HepG2 (cell line): ENCODE data around the gene AKAP6. TPM values are rescaled to one million over a fixed set of nuclear protein-coding genes. Genes with fewer than 3 reads are reported as not detected.

ENCODE experiments used
- ATAC-seq: fragments of 200-7000 bp; cut with Tn5 transposase; 3 replicates; pipeline ENCODE4 v1.9.1; 2020; ENCODE audit warnings: mild to moderate bottlenecking, moderate library complexity
- BruUV-seq: library from RNA; stranded (reverse); fragments of 400-500 nt; replicated peaks from 2 replicates; lab custom pipeline; 2021; lab: Mats Ljungman, UMichigan
- CTCF ChIA-PET: fragments of 300-600 bp; formaldehyde crosslinking; extraction: SDS; loops from one replicate; lab custom pipeline; 2021; ENCODE audit warnings: low total read pairs, inconsistent platforms, low intra/inter-chr PET ratio; lab: Yijun Ruan, JAX
- POLR2A ChIA-PET: fragments of 350-600 bp; sonication (Branson Sonifier 250); formaldehyde crosslinking; loops from one replicate; lab custom pipeline; 2020; ENCODE audit warnings: antibody characterized with exemption, inconsistent platforms; lab: Yijun Ruan, JAX
- DNase-seq: peaks from one replicate; pipeline ENCODE4 v3.0.0-alpha.2; 2015; ENCODE audit warnings: low spot score
- FAIRE-seq: peaks from 3 replicates; lab custom pipeline; 2011; peaks lifted over from hg19 to GRCh38; lab: Jason Lieb, UNC
- H2AFZ ChIP-seq: one replicate; pipeline ENCODE4 v1.6.1; 2011; ENCODE audit warnings: low read length, inconsistent platforms
- H3K27ac ChIP-seq: fragments of 300-600 bp; 3 replicates; pipeline ENCODE4 v1.8.0; 2011; ENCODE audit warnings: mixed run types, mild to moderate bottlenecking, mixed read lengths, low read length, inconsistent platforms; ENCODE audit not compliant: insufficient read depth; ENCODE audit errors: extremely low read length
- H3K27me3 ChIP-seq, 2 experiments: fragments of 200-600 bp in 1 of 2; 2 replicates in 1 of 2; 3 replicates in 1 of 2; pipeline versions ENCODE4 v1.6.0 to v1.8.0; 2011; ENCODE audit warnings: low read length in 2 of 2, mild to moderate bottlenecking in 2 of 2, moderate library complexity in 2 of 2, inconsistent platforms in 1 of 2; ENCODE audit not compliant: insufficient read depth in 2 of 2, control insufficient read depth in 1 of 2
- H3K36me3 ChIP-seq, 2 experiments: fragments of 200-600 bp in 1 of 2; replicated peaks in 1 of 2; 2 replicates in 1 of 2; 3 replicates in 1 of 2; pipeline versions ENCODE4 v1.5.1 to v1.8.0; 2011; ENCODE audit warnings: low read length in 2 of 2, inconsistent platforms in 1 of 2; ENCODE audit not compliant: insufficient read depth in 2 of 2, control insufficient read depth in 1 of 2
- H3K4me1 ChIP-seq: 2 replicates; pipeline ENCODE4 v1.5.1; 2012; ENCODE audit warnings: low read length, inconsistent platforms; ENCODE audit not compliant: insufficient read depth
- H3K4me2 ChIP-seq: 2 replicates; pipeline ENCODE4 v1.6.0; 2011; ENCODE audit warnings: low read depth, low read length, inconsistent platforms
- H3K4me3 ChIP-seq, 3 experiments: fragments of 200-600 bp in 1 of 3; sonication (generic), shearing (Covaris generic) in 1 of 3; replicated peaks in 1 of 3; 2 replicates each; pipeline ENCODE4 v1.5.1; 2011 to 2016; ENCODE audit warnings: low read length in 3 of 3, inconsistent platforms in 2 of 3, low read depth in 2 of 3, mild to moderate bottlenecking in 2 of 3, control low read depth in 1 of 3, mixed read lengths in 1 of 3; ENCODE audit not compliant: insufficient read depth in 1 of 3
- H3K79me2 ChIP-seq: one replicate; pipeline ENCODE4 v1.6.1; 2011; ENCODE audit warnings: low read length, inconsistent platforms; ENCODE audit not compliant: insufficient read depth
- H3K9ac ChIP-seq: 2 replicates; pipeline ENCODE4 v1.6.0; 2011; ENCODE audit warnings: mild to moderate bottlenecking, low read depth, low read length, inconsistent platforms; ENCODE audit not compliant: insufficient read depth
- H3K9me3 ChIP-seq: 2 replicates; pipeline ENCODE4 v1.5.1; 2012; ENCODE audit warnings: mild to moderate bottlenecking, low read length
- H4K20me1 ChIP-seq: 2 replicates; pipeline ENCODE4 v1.6.0; 2011; ENCODE audit warnings: inconsistent platforms, mild to moderate bottlenecking, low read length, moderate library complexity; ENCODE audit not compliant: insufficient read depth
- ARNT ChIP-seq: fragments of 450-650 bp; IDR thresholded peaks from 2 replicates; pipeline ENCODE4 v1.6.1; 2017
- DMAP1 ChIP-seq: IDR thresholded peaks from 2 replicates; pipeline ENCODE4 v1.6.1; 2016
- HOXD1 ChIP-seq: sonication (generic); formaldehyde crosslinking; IDR thresholded peaks from 2 replicates; pipeline ENCODE4 v1.5.0; 2020; ENCODE audit warnings: missing genetic modification reagents
- MED8 ChIP-seq: sonication (generic); formaldehyde crosslinking; IDR thresholded peaks from 2 replicates; pipeline ENCODE4 v1.8.1; 2023; ENCODE audit warnings: mild to moderate bottlenecking, missing genetic modification reagents; ENCODE audit not compliant: insufficient replicate concordance
- MTA1 ChIP-seq: sonication (generic); formaldehyde crosslinking; IDR thresholded peaks from 2 replicates; pipeline ENCODE4 v1.4.0; 2020; ENCODE audit warnings: missing genetic modification reagents, mild to moderate bottlenecking, borderline replicate concordance
- RXRA ChIP-seq: sonication (generic); formaldehyde crosslinking; IDR thresholded peaks from 2 replicates; pipeline ENCODE4 v1.5.1; 2020; ENCODE audit warnings: missing genetic modification reagents
- SATB2 ChIP-seq: sonication (generic); formaldehyde crosslinking; IDR thresholded peaks from 2 replicates; pipeline ENCODE4 v1.5.0; 2020; ENCODE audit warnings: missing genetic modification reagents
- TAF15 ChIP-seq: fragments of 200-400 bp; formaldehyde crosslinking; IDR thresholded peaks from one replicate; pipeline ENCODE4 v1.6.1; 2018; ENCODE audit warnings: mild to moderate bottlenecking, low read depth, low read length; ENCODE audit not compliant: poor library complexity, severe bottlenecking
- TBP ChIP-seq: sonication (generic); formaldehyde crosslinking; IDR thresholded peaks from 2 replicates; pipeline ENCODE4 v1.5.0; 2020; ENCODE audit warnings: missing genetic modification reagents
- TRIM24 ChIP-seq: sonication (generic); formaldehyde crosslinking; IDR thresholded peaks from 2 replicates; pipeline ENCODE4 v1.8.0; 2022; ENCODE audit warnings: mild to moderate bottlenecking, missing genetic modification reagents
- ZNF136 ChIP-seq: sonication (generic); formaldehyde crosslinking; IDR thresholded peaks from 2 replicates; pipeline ENCODE4 v1.8.1; 2022; ENCODE audit warnings: low read depth, mild to moderate bottlenecking, moderate library complexity, missing genetic modification reagents
- ZNF33A ChIP-seq: sonication (generic); formaldehyde crosslinking; IDR thresholded peaks from 2 replicates; pipeline ENCODE4 v1.5.1; 2020; ENCODE audit warnings: missing genetic modification reagents, mild to moderate bottlenecking, moderate library complexity, borderline replicate concordance
- ZNF83 ChIP-seq: sonication (generic); formaldehyde crosslinking; IDR thresholded peaks from 2 replicates; pipeline ENCODE4 v1.4.0; 2020; ENCODE audit warnings: missing genetic modification reagents, mild to moderate bottlenecking, borderline replicate concordance
- WGBS: methylation state at CpG from one replicate; pipeline ENCODE4 v1.1.6; 2017; ENCODE audit warnings: low lambda C conversion rate; 5-methylcytosine and 5-hydroxymethylcytosine counted together
- in situ Hi-C: cut with HindIII; loops from 2 replicates; pipeline ENCODE4 v1.10.0; 2017; ENCODE audit warnings: low pct_unique_long_range_greater_than_20kb; ENCODE audit not compliant: extremely low pct_ligation_motif_present
- intact Hi-C: fragments of 100-400 bp; cut with micrococcal nuclease; formaldehyde crosslinking; loops from one replicate; pipeline ENCODE4 v1.10.0; 2022; ENCODE audit not compliant: unreplicated experiment
- polyA plus RNA-seq, 8 experiments: library from polyadenylated mRNA; depleted of rRNA in 3 of 8; stranded (reverse) in 7 of 8; unstranded in 1 of 8; fragments of >200 nt; fragmentation: Illumina TruSeq in 4 of 8; extraction: Trizol in 4 of 8; gene quantifications; 2 replicates each; pipeline versions ENCODE4 v1.2.1 to v1.2.3, GENCODE V29; 2011 to 2016; ENCODE audit warnings: low read depth in 4 of 8, missing spikeins in 1 of 8, mixed read lengths in 1 of 8; ENCODE audit not compliant: insufficient read depth in 1 of 8
- total RNA-seq, 5 experiments: library from RNA; depleted of rRNA; stranded (reverse); fragments of >200 nt; fragmentation: Illumina TruSeq; extraction: Trizol; gene quantifications; 2 replicates each; pipeline ENCODE4 v1.2.3, GENCODE V29; 2016; ENCODE audit warnings: low read depth in 1 of 5
- TF ChIP-seq, protein P1 (sequence below): sonication (generic); formaldehyde crosslinking; IDR thresholded peaks from one replicate; pipeline ENCODE4 v1.5.1; 2020; ENCODE audit warnings: mild to moderate bottlenecking, missing genetic modification reagents; ENCODE audit errors: not compliant biosample characterization
- TF ChIP-seq, protein P2 (sequence below): sonication (generic); formaldehyde crosslinking; IDR thresholded peaks from 2 replicates; pipeline ENCODE4 v1.4.0; 2020; ENCODE audit warnings: missing genetic modification reagents, mild to moderate bottlenecking, borderline replicate concordance

AKAP6 gene
- total and polyA plus RNA-seq, 2 of the 13 experiments (the other 11 are each of a cell fraction or from before 2014, with no cell fraction given): 1.4 TPM

DNA sequence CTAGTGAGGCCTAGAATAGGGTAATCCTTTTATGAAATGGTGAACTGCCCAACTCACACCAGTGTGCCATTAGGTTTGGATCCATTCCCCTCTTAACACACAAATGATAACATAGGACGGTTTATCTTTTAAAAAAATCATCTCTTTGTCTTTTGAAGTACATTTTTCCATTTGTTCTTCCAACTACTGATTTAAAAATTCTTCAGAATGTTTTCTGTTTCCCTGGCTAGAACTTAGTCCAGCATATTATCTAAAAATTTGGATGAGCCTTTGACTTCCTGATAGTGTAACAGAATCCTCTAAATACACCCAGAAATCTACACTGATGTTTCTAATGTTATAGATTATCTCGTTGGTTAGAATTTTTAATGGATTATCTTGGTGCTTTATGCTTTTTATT is 359.8 kb downstream of the AKAP6 start:
- Histone ChIP-seq H3K4me2 (no peak overlapping the region), H3K9ac (no peak overlapping the region), H2AFZ (no peak overlapping the region), H4K20me1 (no peaks in the 10 kb centered on the region), H3K27ac (no peak overlapping the region), H3K4me3 (no peak overlapping the region), H3K4me1 (no peaks in the 10 kb centered on the region), H3K79me2 (no peaks in the 10 kb centered on the region), H3K27me3 (no peaks in the 10 kb centered on the region), H3K9me3 (no peaks in the 10 kb centered on the region), H3K36me3 (no peaks in the 10 kb centered on the region)
- no peak for FAIRE-seq
- intact Hi-C loops: no loop called here
- TF ChIP-seq, protein P1, sequence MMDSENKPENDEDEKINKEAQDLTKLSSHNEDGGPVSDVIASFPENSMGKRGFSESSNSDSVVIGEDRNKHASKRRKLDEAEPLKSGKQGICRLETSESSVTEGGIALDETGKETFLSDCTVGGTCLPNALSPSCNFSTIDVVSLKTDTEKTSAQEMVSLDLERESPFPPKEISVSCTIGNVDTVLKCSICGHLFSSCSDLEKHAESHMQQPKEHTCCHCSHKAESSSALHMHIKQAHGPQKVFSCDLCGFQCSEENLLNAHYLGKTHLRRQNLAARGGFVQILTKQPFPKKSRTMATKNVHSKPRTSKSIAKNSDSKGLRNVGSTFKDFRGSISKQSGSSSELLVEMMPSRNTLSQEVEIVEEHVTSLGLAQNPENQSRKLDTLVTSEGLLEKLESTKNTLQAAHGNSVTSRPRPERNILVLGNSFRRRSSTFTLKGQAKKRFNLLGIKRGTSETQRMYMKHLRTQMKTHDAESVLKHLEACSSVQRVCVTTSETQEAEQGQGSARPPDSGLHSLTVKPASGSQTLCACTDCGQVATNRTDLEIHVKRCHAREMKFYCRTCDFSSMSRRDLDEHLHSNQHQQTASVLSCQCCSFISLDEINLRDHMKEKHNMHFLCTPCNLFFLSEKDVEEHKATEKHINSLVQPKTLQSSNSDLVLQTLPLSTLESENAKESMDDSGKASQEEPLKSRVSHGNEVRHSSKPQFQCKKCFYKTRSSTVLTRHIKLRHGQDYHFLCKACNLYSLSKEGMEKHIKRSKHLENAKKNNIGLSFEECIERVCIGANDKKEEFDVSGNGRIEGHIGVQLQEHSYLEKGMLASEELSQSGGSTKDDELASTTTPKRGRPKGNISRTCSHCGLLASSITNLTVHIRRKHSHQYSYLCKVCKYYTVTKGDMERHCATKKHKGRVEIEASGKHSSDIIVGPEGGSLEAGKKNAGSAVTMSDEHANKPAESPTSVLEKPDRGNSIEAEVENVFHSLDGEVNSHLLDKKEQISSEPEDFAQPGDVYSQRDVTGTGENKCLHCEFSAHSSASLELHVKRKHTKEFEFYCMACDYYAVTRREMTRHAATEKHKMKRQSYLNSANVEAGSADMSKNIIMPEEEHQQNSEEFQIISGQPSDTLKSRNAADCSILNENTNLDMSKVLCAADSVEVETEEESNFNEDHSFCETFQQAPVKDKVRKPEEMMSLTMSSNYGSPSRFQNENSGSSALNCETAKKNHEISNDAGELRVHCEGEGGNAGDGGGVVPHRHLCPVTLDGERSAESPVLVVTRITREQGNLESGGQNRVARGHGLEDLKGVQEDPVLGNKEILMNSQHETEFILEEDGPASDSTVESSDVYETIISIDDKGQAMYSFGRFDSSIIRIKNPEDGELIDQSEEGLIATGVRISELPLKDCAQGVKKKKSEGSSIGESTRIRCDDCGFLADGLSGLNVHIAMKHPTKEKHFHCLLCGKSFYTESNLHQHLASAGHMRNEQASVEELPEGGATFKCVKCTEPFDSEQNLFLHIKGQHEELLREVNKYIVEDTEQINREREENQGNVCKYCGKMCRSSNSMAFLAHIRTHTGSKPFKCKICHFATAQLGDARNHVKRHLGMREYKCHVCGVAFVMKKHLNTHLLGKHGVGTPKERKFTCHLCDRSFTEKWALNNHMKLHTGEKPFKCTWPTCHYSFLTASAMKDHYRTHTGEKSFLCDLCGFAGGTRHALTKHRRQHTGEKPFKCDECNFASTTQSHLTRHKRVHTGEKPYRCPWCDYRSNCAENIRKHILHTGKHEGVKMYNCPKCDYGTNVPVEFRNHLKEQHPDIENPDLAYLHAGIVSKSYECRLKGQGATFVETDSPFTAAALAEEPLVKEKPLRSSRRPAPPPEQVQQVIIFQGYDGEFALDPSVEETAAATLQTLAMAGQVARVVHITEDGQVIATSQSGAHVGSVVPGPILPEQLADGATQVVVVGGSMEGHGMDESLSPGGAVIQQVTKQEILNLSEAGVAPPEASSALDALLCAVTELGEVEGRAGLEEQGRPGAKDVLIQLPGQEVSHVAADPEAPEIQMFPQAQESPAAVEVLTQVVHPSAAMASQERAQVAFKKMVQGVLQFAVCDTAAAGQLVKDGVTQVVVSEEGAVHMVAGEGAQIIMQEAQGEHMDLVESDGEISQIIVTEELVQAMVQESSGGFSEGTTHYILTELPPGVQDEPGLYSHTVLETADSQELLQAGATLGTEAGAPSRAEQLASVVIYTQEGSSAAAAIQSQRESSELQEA (CRISPR knock-in tag): no peak
- TF ChIP-seq TRIM24 (no peak), HOXD1 (CRISPR knock-in tag) (no peak), DMAP1 (CRISPR knock-in tag) (no peak), ZNF33A (CRISPR knock-in tag) (no peak), RXRA (CRISPR knock-in tag) (no peak), ZNF83 (CRISPR knock-in tag) (no peak), TBP (no peak), MED8 (no peak), TAF15 (no peak), MTA1 (CRISPR knock-in tag) (no peak), ZNF136 (no peak), SATB2 (CRISPR knock-in tag) (no peak), ARNT (no peak)
- TF ChIP-seq, protein P2, sequence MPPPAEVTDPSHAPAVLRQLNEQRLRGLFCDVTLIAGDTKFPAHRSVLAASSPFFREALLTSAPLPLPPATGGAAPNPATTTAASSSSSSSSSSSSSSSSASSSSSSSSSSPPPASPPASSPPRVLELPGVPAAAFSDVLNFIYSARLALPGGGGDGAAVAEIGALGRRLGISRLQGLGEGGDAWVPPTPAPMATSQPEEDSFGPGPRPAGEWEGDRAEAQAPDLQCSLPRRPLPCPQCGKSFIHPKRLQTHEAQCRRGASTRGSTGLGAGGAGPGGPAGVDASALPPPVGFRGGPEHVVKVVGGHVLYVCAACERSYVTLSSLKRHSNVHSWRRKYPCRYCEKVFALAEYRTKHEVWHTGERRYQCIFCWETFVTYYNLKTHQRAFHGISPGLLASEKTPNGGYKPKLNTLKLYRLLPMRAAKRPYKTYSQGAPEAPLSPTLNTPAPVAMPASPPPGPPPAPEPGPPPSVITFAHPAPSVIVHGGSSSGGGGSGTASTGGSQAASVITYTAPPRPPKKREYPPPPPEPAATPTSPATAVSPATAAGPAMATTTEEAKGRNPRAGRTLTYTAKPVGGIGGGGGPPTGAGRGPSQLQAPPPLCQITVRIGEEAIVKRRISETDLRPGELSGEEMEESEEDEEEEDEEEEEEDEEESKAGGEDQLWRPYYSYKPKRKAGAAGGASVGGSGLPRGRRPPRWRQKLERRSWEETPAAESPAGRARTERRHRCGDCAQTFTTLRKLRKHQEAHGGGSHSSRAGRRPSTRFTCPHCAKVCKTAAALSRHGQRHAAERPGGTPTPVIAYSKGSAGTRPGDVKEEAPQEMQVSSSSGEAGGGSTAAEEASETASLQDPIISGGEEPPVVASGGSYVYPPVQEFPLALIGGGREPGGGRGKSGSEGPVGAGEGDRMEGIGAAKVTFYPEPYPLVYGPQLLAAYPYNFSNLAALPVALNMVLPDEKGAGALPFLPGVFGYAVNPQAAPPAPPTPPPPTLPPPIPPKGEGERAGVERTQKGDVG (CRISPR knock-in tag): no peak
- no TSS peak for BruUV-seq
- under 1% methylated on average over 2 of the region's 2 CpGs for WGBS
- ChIA-PET CTCF (no interaction called here), POLR2A (no interaction called here)
- ATAC-seq: no peak
- in situ Hi-C loops: no loop called here
- no peak for DNase-seq
